ENCODE measurements around the gene XRCC5.

XRCC5 gene

DNA sequence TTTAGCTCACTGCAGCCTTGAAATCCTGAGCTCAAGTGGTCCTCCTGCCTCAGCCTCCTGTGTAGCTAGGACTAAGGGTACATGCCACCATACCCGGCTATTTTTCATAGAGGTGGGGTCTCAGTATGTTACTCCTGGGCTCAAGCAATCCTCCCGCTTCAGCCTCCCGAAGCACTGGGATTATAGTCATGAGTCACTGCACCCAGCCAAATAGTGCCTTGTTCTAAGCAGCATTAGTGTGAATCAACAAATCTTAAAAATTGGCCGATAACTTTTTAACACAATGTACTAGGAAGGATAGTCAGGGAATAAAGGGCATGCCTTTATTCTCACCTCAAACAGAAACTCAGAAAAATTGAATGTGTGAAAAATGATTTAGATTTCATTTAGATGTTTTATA is 51.6 kb downstream of the XRCC5 start:
- H3K4me1 ChIP-seq = no peaks in the 10 kb centered on the region
- H3K36me3 ChIP-seq (ENCODE audit: control insufficient read depth, insufficient read depth, low read length) = no peaks in the 10 kb centered on the region
- H3K4me2 ChIP-seq (ENCODE audit: low read length) = no peak overlapping the region
- TF ChIP-seq, protein P1, sequence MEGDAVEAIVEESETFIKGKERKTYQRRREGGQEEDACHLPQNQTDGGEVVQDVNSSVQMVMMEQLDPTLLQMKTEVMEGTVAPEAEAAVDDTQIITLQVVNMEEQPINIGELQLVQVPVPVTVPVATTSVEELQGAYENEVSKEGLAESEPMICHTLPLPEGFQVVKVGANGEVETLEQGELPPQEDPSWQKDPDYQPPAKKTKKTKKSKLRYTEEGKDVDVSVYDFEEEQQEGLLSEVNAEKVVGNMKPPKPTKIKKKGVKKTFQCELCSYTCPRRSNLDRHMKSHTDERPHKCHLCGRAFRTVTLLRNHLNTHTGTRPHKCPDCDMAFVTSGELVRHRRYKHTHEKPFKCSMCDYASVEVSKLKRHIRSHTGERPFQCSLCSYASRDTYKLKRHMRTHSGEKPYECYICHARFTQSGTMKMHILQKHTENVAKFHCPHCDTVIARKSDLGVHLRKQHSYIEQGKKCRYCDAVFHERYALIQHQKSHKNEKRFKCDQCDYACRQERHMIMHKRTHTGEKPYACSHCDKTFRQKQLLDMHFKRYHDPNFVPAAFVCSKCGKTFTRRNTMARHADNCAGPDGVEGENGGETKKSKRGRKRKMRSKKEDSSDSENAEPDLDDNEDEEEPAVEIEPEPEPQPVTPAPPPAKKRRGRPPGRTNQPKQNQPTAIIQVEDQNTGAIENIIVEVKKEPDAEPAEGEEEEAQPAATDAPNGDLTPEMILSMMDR (IDR thresholded peaks at IDR 0.05) = no peak
- H3K9ac ChIP-seq = no peak overlapping the region
- H3K27ac ChIP-seq = no peak overlapping the region
- peaks cover 4% of the 10 kb centered on the region for H3K79me2 ChIP-seq
- no peaks in the 10 kb centered on the region for H3K27me3 ChIP-seq (ENCODE audit: control insufficient read depth, insufficient read depth, low read length)
- no peak overlapping the region for H3K4me3 ChIP-seq (ENCODE audit: low read depth, low read length)
- H2AFZ ChIP-seq = no peak overlapping the region
- no peaks in the 10 kb centered on the region for H3K9me3 ChIP-seq (ENCODE audit: control insufficient read depth, low read length)

DNA sequence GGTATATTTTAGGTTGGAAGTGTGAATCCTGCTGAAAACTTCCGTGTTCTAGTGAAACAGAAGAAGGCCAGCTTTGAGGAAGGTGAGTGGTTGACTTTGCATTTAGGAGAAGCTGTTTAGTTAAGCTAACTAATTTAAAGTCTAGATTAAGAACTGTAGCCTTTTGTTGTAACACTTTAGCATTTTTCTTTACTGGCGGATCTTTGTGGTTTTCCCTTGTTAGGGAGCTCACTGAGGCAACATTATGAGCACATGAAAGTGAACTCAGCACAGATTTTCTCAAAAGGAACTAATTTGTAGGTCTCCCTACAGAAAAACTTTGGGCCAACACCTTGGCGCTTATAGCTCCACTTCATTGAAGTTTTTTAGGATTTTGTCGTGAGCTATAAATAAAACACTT is 52.8 kb downstream of the XRCC5 start:
- no peak overlapping the region for H3K4me2 ChIP-seq (ENCODE audit: low read length)
- H3K36me3 ChIP-seq (ENCODE audit: control insufficient read depth, insufficient read depth, low read length) = no peaks in the 10 kb centered on the region
- H3K79me2 ChIP-seq = no peaks in the 10 kb centered on the region
- no peaks in the 10 kb centered on the region for H3K9me3 ChIP-seq (ENCODE audit: control insufficient read depth, low read length)
- H2AFZ ChIP-seq = no peak overlapping the region
- H3K27me3 ChIP-seq (ENCODE audit: control insufficient read depth, insufficient read depth, low read length) = no peaks in the 10 kb centered on the region
- no peak overlapping the region for H3K9ac ChIP-seq
- no peak overlapping the region for H3K27ac ChIP-seq
- no peak overlapping the region for H3K4me3 ChIP-seq (ENCODE audit: low read depth, low read length)
- H3K4me1 ChIP-seq = no peaks in the 10 kb centered on the region
- TF ChIP-seq, protein P1 (IDR thresholded peaks at IDR 0.05) = no peak

DNA sequence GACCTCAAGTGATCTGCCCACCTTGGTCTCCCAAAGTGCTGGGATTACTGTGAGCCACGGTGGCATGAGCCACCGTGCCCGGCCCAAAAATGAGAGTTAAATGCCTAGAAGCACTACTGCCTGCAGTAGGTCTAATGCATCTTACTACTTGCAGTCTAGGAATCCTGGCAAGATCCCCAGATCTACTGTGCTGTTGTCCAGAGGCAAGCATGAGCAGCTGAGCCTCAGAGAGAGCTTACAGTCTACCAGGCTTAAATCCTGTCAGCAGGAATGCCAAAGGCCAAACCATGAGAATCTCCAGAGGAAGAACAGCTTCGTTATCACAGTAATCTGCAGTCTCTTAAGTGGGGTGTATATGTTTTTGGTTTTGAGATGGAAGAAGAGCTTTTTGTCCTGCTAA is 54.4 kb downstream of the XRCC5 start:
- TF ChIP-seq, protein P1 (IDR thresholded peaks at IDR 0.05) = no peak
- Histone ChIP-seq H2AFZ (no peak overlapping the region), H3K4me2 (ENCODE audit: low read length) (no peak overlapping the region)

DNA sequence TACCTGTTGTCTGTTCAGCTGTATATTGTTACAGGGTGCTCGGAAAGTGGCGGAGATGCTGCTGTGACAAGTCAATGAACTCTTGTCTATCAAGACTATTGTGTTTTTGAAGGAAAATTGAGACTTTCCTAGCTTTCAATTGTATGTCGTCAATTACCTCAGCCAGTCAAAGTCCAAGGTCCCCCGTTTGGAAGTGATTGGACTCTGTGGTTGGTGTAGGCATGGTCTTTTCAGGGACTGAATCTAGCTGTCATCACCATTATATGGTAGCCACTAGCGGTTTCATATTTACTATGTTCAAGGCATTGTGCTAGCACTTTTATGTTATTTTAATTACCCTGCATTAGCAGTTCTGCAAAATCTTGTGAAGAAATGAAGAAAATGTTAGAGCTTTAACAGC is 54.9 kb downstream of the XRCC5 start:
- H3K79me2 ChIP-seq = no peaks in the 10 kb centered on the region
- TF ChIP-seq, protein P1 (IDR thresholded peaks at IDR 0.05) = no peak
- H3K4me3 ChIP-seq (ENCODE audit: low read depth, low read length) = no peak overlapping the region
- no peak overlapping the region for H3K9ac ChIP-seq
- H3K36me3 ChIP-seq (ENCODE audit: control insufficient read depth, insufficient read depth, low read length) = no peaks in the 10 kb centered on the region
- H3K4me2 ChIP-seq (ENCODE audit: low read length) = no peak overlapping the region
- no peak overlapping the region for H2AFZ ChIP-seq
- no peaks in the 10 kb centered on the region for H3K9me3 ChIP-seq (ENCODE audit: control insufficient read depth, low read length)
- H3K4me1 ChIP-seq = no peaks in the 10 kb centered on the region
- H3K27ac ChIP-seq = no peak overlapping the region
- H3K27me3 ChIP-seq (ENCODE audit: control insufficient read depth, insufficient read depth, low read length) = no peaks in the 10 kb centered on the region

More for the DNA sequence above, 54.4 kb downstream of the XRCC5 start:
- Histone ChIP-seq H3K79me2 (no peaks in the 10 kb centered on the region), H3K27ac (no peak overlapping the region), H3K9ac (no peak overlapping the region), H3K36me3 (ENCODE audit: control insufficient read depth, insufficient read depth, low read length) (no peaks in the 10 kb centered on the region), H3K9me3 (ENCODE audit: control insufficient read depth, low read length) (no peaks in the 10 kb centered on the region), H3K4me3 (ENCODE audit: low read depth, low read length) (no peak overlapping the region), H3K4me1 (no peaks in the 10 kb centered on the region), H3K27me3 (ENCODE audit: control insufficient read depth, insufficient read depth, low read length) (no peaks in the 10 kb centered on the region)

DNA sequence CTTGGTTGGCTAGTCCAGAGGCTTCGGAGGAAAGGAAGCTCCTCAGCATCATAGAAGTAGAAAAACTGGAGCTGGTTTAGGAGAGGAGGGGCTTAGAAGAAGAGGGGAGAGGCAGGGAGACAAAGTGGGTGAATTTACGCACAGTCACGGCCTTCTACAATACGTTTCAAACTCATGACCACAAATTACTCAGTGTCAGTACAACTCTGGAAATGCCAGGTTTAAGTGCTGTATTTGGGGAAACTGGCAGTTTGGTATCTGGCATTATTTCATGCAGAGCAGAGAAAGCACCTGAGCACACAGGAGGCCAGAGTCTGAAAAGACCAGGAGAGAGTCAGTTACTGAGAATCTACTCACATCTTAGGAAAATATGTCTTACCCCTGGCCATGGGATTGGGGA is 55.4 kb downstream of the XRCC5 start:
- H3K4me1 ChIP-seq = no peaks in the 10 kb centered on the region
- H3K36me3 ChIP-seq (ENCODE audit: control insufficient read depth, insufficient read depth, low read length) = no peaks in the 10 kb centered on the region
- H3K4me3 ChIP-seq (ENCODE audit: low read depth, low read length) = no peak overlapping the region
- no peaks in the 10 kb centered on the region for H3K9me3 ChIP-seq (ENCODE audit: control insufficient read depth, low read length)
- H3K27ac ChIP-seq = no peak overlapping the region
- H3K9ac ChIP-seq = no peak overlapping the region
- H2AFZ ChIP-seq = no peak overlapping the region
- no peaks in the 10 kb centered on the region for H3K27me3 ChIP-seq (ENCODE audit: control insufficient read depth, insufficient read depth, low read length)
- TF ChIP-seq, protein P1 (IDR thresholded peaks at IDR 0.05) = no peak
- no peak overlapping the region for H3K4me2 ChIP-seq (ENCODE audit: low read length)
- no peaks in the 10 kb centered on the region for H3K79me2 ChIP-seq
